K562 (cell line): ENCODE measurements around the gene C5orf22. TPM values are rescaled to one million over a fixed set of nuclear protein-coding genes. Genes with fewer than 3 reads are reported as not detected.

Experiments
- ASH1L ChIP-seq: fragments of 450-650 bp; IDR thresholded peaks from 2 replicates; pipeline ENCODE4 v1.6.1; 2018; ENCODE audit warnings: borderline replicate concordance, mild to moderate bottlenecking, low read depth; ENCODE audit not compliant: partially characterized antibody
- CCNT2 ChIP-seq: IDR thresholded peaks from 2 replicates; pipeline ENCODE4 v1.6.1; 2011; ENCODE audit warnings: borderline replicate concordance, low read depth, mild to moderate bottlenecking, moderate library complexity, mixed read lengths, low read length; ENCODE audit not compliant: insufficient read length; ENCODE audit errors: extremely low read depth
- EWSR1 ChIP-seq: fragments of 450-650 bp; IDR thresholded peaks from 2 replicates; pipeline ENCODE4 v1.6.1; 2018; ENCODE audit warnings: borderline replicate concordance, mild to moderate bottlenecking, low read depth, moderate library complexity; ENCODE audit not compliant: partially characterized antibody
- NR2C1 ChIP-seq, 2 experiments: fragments of 450-650 bp; IDR thresholded peaks; 2 replicates each; pipeline ENCODE4 v1.6.1; 2017; ENCODE audit warnings: mild to moderate bottlenecking in 2 of 2, antibody characterized with exemption in 1 of 2, inconsistent platforms in 1 of 2, missing compliant biosample characterization in 1 of 2, missing genetic modification characterization in 1 of 2
- POLR3A ChIP-seq: IDR thresholded peaks from 2 replicates; pipeline ENCODE4 v1.6.1; 2011; ENCODE audit warnings: borderline replicate concordance, mild to moderate bottlenecking, moderate library complexity; ENCODE audit not compliant: insufficient read length, insufficient read depth; ENCODE audit errors: extremely low read depth
- RFX5 ChIP-seq: IDR thresholded peaks from 2 replicates; pipeline ENCODE4 v1.6.1; 2011; ENCODE audit warnings: low read depth, mild to moderate bottlenecking, improper control_type of control experiment, low read length
- ZBTB7A ChIP-seq: IDR thresholded peaks from 2 replicates; pipeline ENCODE4 v1.6.1; 2011; ENCODE audit warnings: low read depth, mild to moderate bottlenecking, low read length, moderate library complexity, borderline replicate concordance; ENCODE audit not compliant: control insufficient read depth
- ZNF124 ChIP-seq: sonication (generic); formaldehyde crosslinking; IDR thresholded peaks from 2 replicates; pipeline ENCODE4 v1.8.1; 2022; ENCODE audit warnings: missing genetic modification reagents
- ZNF133 ChIP-seq: fragments of 250-450 bp; sonication (Bioruptor Pico); IDR thresholded peaks from 2 replicates; pipeline ENCODE4 v1.4.0; 2020; ENCODE audit warnings: mild to moderate bottlenecking
- polyA plus RNA-seq, 8 experiments: library from polyadenylated mRNA; depleted of rRNA in 4 of 8; stranded (reverse) in 5 of 8; unstranded in 3 of 8; fragments of >200 nt; fragmentation: Nextera tagmentation in 2 of 8; fragmentation: Illumina TruSeq in 1 of 8; extraction: Ambion mirVana in 2 of 8; extraction: Trizol in 1 of 8; gene quantifications; 2 replicates each; pipeline versions ENCODE4 v1.2.1 to v1.2.3, GENCODE V29; 2011 to 2014; ENCODE audit warnings: inconsistent platforms in 1 of 8, missing spikeins in 1 of 8
- total RNA-seq, 7 experiments: library from RNA; depleted of rRNA in 6 of 7; stranded (reverse); fragments of >200 nt in 6 of 7; fragmentation: Illumina TruSeq in 2 of 7; extraction: Trizol in 2 of 7; gene quantifications; 2 replicates each; pipeline versions ENCODE4 v1.2.1 to v1.2.3, GENCODE V29; 2011 to 2021; ENCODE audit warnings: low replicate concordance in 1 of 7
- TF ChIP-seq, protein P1 (sequence below), 2 experiments: fragments of 450-650 bp in 1 of 2; sonication (generic) in 1 of 2; formaldehyde crosslinking in 1 of 2; IDR thresholded peaks; 2 replicates each; pipeline versions ENCODE4 v1.7.1 to v1.9.0; 2016 to 2022; ENCODE audit warnings: inconsistent platforms in 1 of 2, mild to moderate bottlenecking in 1 of 2, missing genetic modification reagents in 1 of 2
- TF ChIP-seq, protein P2 (sequence below): fragments of 450-650 bp; formaldehyde crosslinking; IDR thresholded peaks from 2 replicates; pipeline ENCODE4 v1.4.0; 2020; ENCODE audit warnings: mild to moderate bottlenecking, moderate library complexity

C5orf22 gene
- total and polyA plus RNA-seq, 9 of the 15 experiments (the other 6 are each of a cell fraction or from before 2014, with no cell fraction given) = 22.7 to 56.7 (median 39.3) TPM

GRCh38 chr5:31531888-31532547 is at the start of gene C5orf22, which contains the start of gene DROSHA (continued):
- TF ChIP-seq, protein P1, sequence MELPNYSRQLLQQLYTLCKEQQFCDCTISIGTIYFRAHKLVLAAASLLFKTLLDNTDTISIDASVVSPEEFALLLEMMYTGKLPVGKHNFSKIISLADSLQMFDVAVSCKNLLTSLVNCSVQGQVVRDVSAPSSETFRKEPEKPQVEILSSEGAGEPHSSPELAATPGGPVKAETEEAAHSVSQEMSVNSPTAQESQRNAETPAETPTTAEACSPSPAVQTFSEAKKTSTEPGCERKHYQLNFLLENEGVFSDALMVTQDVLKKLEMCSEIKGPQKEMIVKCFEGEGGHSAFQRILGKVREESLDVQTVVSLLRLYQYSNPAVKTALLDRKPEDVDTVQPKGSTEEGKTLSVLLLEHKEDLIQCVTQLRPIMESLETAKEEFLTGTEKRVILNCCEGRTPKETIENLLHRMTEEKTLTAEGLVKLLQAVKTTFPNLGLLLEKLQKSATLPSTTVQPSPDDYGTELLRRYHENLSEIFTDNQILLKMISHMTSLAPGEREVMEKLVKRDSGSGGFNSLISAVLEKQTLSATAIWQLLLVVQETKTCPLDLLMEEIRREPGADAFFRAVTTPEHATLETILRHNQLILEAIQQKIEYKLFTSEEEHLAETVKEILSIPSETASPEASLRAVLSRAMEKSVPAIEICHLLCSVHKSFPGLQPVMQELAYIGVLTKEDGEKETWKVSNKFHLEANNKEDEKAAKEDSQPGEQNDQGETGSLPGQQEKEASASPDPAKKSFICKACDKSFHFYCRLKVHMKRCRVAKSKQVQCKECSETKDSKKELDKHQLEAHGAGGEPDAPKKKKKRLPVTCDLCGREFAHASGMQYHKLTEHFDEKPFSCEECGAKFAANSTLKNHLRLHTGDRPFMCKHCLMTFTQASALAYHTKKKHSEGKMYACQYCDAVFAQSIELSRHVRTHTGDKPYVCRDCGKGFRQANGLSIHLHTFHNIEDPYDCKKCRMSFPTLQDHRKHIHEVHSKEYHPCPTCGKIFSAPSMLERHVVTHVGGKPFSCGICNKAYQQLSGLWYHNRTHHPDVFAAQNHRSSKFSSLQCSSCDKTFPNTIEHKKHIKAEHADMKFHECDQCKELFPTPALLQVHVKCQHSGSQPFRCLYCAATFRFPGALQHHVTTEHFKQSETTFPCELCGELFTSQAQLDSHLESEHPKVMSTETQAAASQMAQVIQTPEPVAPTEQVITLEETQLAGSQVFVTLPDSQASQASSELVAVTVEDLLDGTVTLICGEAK (IDR thresholded peaks at IDR 0.05) = peak; percentile 96
- TF ChIP-seq, protein P1 (CRISPR knock-in tag; IDR thresholded peaks at IDR 0.05) = no peak
- TF ChIP-seq, protein P2, sequence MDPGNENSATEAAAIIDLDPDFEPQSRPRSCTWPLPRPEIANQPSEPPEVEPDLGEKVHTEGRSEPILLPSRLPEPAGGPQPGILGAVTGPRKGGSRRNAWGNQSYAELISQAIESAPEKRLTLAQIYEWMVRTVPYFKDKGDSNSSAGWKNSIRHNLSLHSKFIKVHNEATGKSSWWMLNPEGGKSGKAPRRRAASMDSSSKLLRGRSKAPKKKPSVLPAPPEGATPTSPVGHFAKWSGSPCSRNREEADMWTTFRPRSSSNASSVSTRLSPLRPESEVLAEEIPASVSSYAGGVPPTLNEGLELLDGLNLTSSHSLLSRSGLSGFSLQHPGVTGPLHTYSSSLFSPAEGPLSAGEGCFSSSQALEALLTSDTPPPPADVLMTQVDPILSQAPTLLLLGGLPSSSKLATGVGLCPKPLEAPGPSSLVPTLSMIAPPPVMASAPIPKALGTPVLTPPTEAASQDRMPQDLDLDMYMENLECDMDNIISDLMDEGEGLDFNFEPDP (CRISPR knock-in tag) = no peak
- TF ChIP-seq NR2C1 (IDR thresholded peaks at IDR 0.05) (peak; percentile 98), NR2C1 (tag; IDR thresholded peaks at IDR 0.05) (peak; percentile 98), ZNF124 (CRISPR knock-in tag) (no peak), ASH1L (peak; percentile 97), CCNT2 (no peak), EWSR1 (no peak), ZNF133 (CRISPR knock-in tag) (no peak), ZBTB7A (peak; percentile 62; the same call in 1 of the 2 replicates), RFX5 (no peak), POLR3A (no peak)
